Neural crest cell (in vitro differentiated cells): ENCODE measurements around the gene ZC3H4. TPM values are rescaled to one million over a fixed set of nuclear protein-coding genes. Genes with fewer than 3 reads are reported as not detected.

Source experiments
- DNase-seq: peaks from one replicate; pipeline ENCODE4 v3.0.0; 2021; ENCODE audit warnings: low read depth, mixed read lengths, low spot score
- H3K27ac Mint-ChIP-seq: one replicate; pipeline ENCODE4 v1.8.0; 2021; ENCODE audit warnings: mild to moderate bottlenecking, mixed read lengths; ENCODE audit not compliant: unreplicated experiment
- H3K27me3 Mint-ChIP-seq: 2 replicates; pipeline ENCODE4 v1.8.0; 2021; ENCODE audit warnings: low read depth, mild to moderate bottlenecking, mixed read lengths
- H3K36me3 Mint-ChIP-seq: 2 replicates; pipeline ENCODE4 v1.8.0; 2021; ENCODE audit warnings: low read depth, mild to moderate bottlenecking, mixed read lengths
- H3K4me1 Mint-ChIP-seq: 2 replicates; pipeline ENCODE4 v1.8.0; 2021; ENCODE audit warnings: mixed read lengths
- H3K4me3 Mint-ChIP-seq: one replicate; pipeline ENCODE4 v1.8.0; 2021; ENCODE audit warnings: mild to moderate bottlenecking, mixed read lengths
- H3K9me3 Mint-ChIP-seq: 2 replicates; pipeline ENCODE4 v1.8.0; 2021; ENCODE audit warnings: mixed read lengths
- total RNA-seq: library from RNA; stranded (reverse); gene quantifications from 2 replicates; pipeline ENCODE4 v1.2.1, GENCODE V29; 2021
- TF ChIP-seq, protein P1 (sequence below): fragments of 200-600 bp; sonication (generic); conservative IDR thresholded peaks from 2 replicates; pipeline ENCODE4 v1.5.0; 2021; ENCODE audit warnings: antibody characterized with exemption, mild to moderate bottlenecking

ZC3H4 gene
- total RNA-seq, 1 donor from 2014 or later, result 104 TPM

DNA sequence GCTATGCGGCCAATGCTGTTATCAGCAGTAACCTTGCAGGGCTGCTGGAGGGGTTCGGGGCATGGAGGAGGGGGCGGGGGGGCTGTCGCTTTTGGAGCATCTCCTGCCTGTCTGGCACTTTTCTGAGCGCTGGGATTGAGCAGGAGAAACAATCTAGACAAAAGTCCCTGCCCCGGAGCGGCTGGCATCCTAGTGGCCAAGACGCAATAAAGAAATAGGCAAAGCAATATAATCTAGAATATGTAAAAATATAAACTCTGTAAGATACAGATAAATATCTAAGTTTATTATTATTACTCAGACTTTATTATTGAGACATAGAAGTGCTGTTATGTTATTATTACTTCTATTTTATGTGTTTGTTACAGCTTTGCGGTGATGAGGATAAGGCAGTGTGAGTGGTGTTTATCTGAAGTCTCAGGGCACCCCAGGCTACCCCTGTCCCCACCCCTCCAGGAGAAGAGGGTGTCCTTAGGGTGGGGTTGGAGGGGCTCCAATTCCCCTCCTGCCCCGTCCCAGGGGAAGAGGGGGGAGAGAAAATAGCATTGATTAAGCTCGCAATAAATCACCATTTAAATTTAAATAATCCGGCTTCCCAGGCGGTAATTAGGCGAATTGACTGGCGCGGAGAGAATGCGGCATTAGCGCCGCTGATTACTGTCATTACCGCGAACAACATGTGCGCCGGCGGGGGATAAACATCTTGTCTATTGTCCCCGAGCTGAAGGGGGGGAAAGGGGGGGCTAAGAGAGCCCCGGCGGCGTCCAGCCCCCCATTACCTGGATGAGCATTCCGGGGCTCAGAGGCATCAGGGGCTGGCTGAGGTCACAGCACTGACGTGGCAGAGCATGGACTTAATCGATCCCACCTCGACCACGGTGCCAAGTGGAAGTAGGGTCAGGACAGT, 90.8 kb downstream of the ZC3H4 start:
- Mint-ChIP-seq H3K27me3 (peaks cover 90% of the 10 kb centered on the region), H3K4me3 (peak overlapping the region; percentile 67), H3K36me3 (no peaks in the 10 kb centered on the region), H3K4me1 (peaks cover 12% of the 10 kb centered on the region), H3K27ac (peak overlapping the region; percentile 35), H3K9me3 (no peaks in the 10 kb centered on the region)
- TF ChIP-seq, protein P1, sequence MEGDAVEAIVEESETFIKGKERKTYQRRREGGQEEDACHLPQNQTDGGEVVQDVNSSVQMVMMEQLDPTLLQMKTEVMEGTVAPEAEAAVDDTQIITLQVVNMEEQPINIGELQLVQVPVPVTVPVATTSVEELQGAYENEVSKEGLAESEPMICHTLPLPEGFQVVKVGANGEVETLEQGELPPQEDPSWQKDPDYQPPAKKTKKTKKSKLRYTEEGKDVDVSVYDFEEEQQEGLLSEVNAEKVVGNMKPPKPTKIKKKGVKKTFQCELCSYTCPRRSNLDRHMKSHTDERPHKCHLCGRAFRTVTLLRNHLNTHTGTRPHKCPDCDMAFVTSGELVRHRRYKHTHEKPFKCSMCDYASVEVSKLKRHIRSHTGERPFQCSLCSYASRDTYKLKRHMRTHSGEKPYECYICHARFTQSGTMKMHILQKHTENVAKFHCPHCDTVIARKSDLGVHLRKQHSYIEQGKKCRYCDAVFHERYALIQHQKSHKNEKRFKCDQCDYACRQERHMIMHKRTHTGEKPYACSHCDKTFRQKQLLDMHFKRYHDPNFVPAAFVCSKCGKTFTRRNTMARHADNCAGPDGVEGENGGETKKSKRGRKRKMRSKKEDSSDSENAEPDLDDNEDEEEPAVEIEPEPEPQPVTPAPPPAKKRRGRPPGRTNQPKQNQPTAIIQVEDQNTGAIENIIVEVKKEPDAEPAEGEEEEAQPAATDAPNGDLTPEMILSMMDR, result peak; percentile 16
- no peak for DNase-seq

DNA sequence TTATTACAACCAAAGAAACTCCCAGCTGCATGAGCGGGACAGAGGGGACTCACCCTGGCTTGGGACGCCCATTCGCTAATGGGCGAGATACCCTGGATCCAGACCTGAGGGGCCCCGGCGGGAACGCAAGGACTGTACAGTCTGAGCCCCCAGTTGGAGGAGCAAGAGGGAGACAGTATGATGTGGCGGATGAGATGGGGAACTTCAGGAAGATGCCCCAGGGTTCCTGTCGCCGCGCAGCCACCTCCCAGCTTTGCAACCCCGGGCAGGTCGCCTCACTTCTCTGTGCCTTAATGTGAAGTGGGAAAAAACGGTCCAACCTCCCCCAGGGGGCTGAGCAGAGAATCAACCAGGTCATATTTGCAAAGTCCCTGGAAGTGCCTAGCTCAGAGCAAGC, 91.4 kb downstream of the ZC3H4 start:
- TF ChIP-seq, protein P1, result no peak
- peaks cover 84% of the 10 kb centered on the region for H3K27me3 Mint-ChIP-seq
- H3K9me3 Mint-ChIP-seq, result no peaks in the 10 kb centered on the region
- peaks cover 9% of the 10 kb centered on the region for H3K4me1 Mint-ChIP-seq
- H3K27ac Mint-ChIP-seq, result no peak overlapping the region
- H3K4me3 Mint-ChIP-seq, result no peak overlapping the region
- no peak for DNase-seq
- H3K36me3 Mint-ChIP-seq, result no peaks in the 10 kb centered on the region

DNA sequence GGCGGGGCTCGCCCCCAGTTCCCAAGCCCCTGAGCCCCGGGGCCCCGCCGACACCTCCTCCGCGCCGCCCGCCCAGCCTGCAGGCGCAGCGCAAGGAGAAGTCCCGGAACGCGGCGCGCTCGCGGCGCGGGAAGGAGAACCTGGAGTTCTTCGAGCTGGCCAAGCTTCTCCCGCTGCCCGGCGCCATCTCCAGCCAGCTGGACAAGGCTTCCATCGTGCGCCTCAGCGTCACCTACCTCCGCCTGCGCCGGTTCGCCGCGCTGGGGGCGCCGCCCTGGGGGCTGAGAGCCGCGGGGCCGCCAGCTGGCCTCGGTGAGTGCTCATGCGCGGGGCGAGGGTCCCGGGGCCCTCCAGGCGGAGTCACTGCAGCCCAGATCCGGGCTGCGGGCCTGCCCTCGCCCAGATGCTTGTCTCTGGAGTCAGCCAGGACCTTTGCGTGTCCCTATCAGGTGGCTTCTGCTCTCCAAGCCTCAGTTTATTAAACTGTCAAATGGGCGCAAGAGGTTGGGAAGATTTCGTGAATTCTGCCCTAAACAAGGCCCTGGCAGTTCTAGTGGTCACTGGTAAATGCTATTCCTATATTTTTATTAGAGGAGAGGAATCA, 91.9 kb downstream of the ZC3H4 start:
- H3K27me3 Mint-ChIP-seq, result peaks cover 85% of the 10 kb centered on the region
- peaks cover 9% of the 10 kb centered on the region for H3K4me1 Mint-ChIP-seq
- H3K9me3 Mint-ChIP-seq, result no peaks in the 10 kb centered on the region
- no peaks in the 10 kb centered on the region for H3K36me3 Mint-ChIP-seq
- no peak for DNase-seq
- peak overlapping the region; percentile 34 for H3K4me3 Mint-ChIP-seq
- H3K27ac Mint-ChIP-seq, result no peak overlapping the region
- TF ChIP-seq, protein P1, result no peak

DNA sequence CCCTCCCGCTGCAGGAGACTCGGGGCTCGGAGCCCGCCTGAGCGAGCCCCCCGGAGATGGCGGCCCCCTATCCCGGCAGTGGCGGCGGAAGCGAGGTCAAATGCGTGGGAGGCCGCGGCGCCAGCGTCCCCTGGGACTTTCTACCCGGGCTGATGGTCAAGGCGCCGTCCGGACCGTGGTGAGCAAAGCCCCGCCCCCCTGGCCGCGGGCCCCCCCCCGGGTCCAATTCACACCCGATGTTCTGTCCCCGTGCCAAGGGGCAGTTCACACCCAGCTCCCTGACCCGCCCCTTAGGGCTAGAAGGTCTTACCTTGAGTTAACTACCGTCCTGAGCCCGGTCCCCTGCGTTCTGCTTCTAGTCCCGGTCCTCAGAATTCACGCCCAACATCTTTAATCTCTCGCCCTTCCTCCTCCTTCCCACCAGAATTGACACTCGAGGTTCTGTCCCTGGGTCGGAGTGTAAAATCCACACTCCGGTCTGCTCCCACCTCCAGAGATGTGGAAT, 92.5 kb downstream of the ZC3H4 start:
- no peaks in the 10 kb centered on the region for H3K9me3 Mint-ChIP-seq
- TF ChIP-seq, protein P1, result no peak
- no peaks in the 10 kb centered on the region for H3K36me3 Mint-ChIP-seq
- H3K27me3 Mint-ChIP-seq, result peaks cover 81% of the 10 kb centered on the region
- no peak overlapping the region for H3K27ac Mint-ChIP-seq
- peak overlapping the region; percentile 67 for H3K4me3 Mint-ChIP-seq
- H3K4me1 Mint-ChIP-seq, result peaks cover 9% of the 10 kb centered on the region
- DNase-seq, result no peak

DNA sequence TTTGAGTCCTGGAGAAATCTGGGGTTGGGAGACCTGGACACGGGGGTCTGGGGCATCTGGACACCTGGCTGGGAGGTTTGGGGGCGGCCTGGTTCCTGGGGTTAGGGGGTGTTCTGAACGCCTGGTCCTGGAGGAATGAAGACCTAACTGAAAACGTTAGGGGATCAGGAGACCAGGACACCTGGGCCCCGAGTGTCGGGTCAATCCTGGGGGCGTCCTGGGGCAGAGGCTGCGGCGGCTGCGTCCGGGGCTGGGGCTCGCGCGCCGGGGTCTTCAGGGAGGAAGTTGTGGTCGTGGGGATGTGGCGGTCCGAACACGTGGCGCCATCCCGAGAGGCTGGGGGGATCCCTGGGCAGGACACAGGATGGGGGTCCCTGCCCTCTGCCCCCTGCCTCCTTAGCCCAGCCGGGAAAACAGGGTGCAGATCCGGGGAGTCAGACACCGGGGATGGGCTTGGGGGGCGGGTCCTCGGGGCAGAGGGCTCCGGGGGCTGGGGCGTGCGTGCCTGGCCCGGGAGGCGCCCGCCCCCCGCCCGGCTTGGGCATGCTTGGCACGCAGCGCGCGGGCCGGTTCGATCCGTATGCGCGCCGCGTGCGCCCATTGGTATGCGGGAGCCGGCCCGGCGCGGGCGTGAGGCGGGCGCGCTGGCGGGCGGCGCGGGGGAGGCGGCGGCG, 93.3 kb downstream of the ZC3H4 start:
- no peak for DNase-seq
- peaks cover 77% of the 10 kb centered on the region for H3K27me3 Mint-ChIP-seq

More for the DNA sequence above, 93.3 kb downstream of the ZC3H4 start:
- H3K4me1 Mint-ChIP-seq, result peaks cover 13% of the 10 kb centered on the region
- H3K36me3 Mint-ChIP-seq, result no peaks in the 10 kb centered on the region
- H3K9me3 Mint-ChIP-seq, result no peaks in the 10 kb centered on the region
- no peak overlapping the region for H3K4me3 Mint-ChIP-seq
- no peak overlapping the region for H3K27ac Mint-ChIP-seq
- TF ChIP-seq, protein P1, result no peak
